Activated CD8-positive, alpha-beta memory T cell treated with anti-CD3 and anti-CD28 coated beads, Interleukin-2, amount 50 U/mL, for 24 hours (primary cell): ENCODE data around the gene RGS12.

ENCODE experiments used
- DNase-seq: peaks from one replicate; pipeline ENCODE4 v3.0.0-alpha.2; 2020; ENCODE audit errors: extremely low read depth

Gene RGS12

GRCh38 chr4:3292571-3293400 lies at the start of gene RGS12:
Gene RGS12 (plus strand): TSS chr4:3293021. CDS start chr4:3316171, 23,150 bp downstream.
- DNase-seq = peak; percentile 68

- no peak for DNase-seq
Measured at GRCh38 chr4:3243136-3243780, 49.6 kb upstream of the RGS12 start.

- no peak for DNase-seq
Measured at GRCh38 chr4:3244002-3244401, 48.8 kb upstream of the RGS12 start.

GRCh38 chr4:3244747-3245146 lies 48.1 kb upstream of the RGS12 start:
- DNase-seq = no peak

- DNase-seq = no peak
Measured at GRCh38 chr4:3245676-3246075, 47.1 kb upstream of the RGS12 start.

- no peak for DNase-seq
Measured at GRCh38 chr4:3246458-3247398, 46.1 kb upstream of the RGS12 start.

- DNase-seq = no peak
Measured at GRCh38 chr4:3247399-3248177, 45.2 kb upstream of the RGS12 start.

GRCh38 chr4:3248178-3248480 lies 44.7 kb upstream of the RGS12 start:
- DNase-seq = no peak

- no peak for DNase-seq
Measured at GRCh38 chr4:3248811-3249661, 43.8 kb upstream of the RGS12 start, which contains the start of gene MSANTD1. Gene MSANTD1 (plus strand): TSS chr4:3249159. CDS start chr4:3249223, 64 bp downstream.

- DNase-seq = no peak
Measured at GRCh38 chr4:3249711-3250437, 42.9 kb upstream of the RGS12 start.

- DNase-seq = no peak
Measured at GRCh38 chr4:3250438-3250955, 42.3 kb upstream of the RGS12 start.

GRCh38 chr4:3250956-3251690 lies 41.7 kb upstream of the RGS12 start:
- DNase-seq = no peak

- DNase-seq = no peak
Measured at GRCh38 chr4:3251691-3252479, 40.9 kb upstream of the RGS12 start.

- DNase-seq = no peak
Measured at GRCh38 chr4:3252480-3252828, 40.4 kb upstream of the RGS12 start.

GRCh38 chr4:3252831-3253641 lies 39.8 kb upstream of the RGS12 start:
- DNase-seq = no peak

GRCh38 chr4:3253808-3254207 lies 39.0 kb upstream of the RGS12 start:
- no peak for DNase-seq
